CD4-positive, alpha-beta T cell treated with Interleukin-17A for 4 hours (primary cell): ENCODE measurements around the gene TEAD1.

Experiments
- DNase-seq: peaks from one replicate; pipeline ENCODE4 v3.0.0-alpha.2; 2020; ENCODE audit warnings: mixed read lengths

TEAD1 gene

DNA sequence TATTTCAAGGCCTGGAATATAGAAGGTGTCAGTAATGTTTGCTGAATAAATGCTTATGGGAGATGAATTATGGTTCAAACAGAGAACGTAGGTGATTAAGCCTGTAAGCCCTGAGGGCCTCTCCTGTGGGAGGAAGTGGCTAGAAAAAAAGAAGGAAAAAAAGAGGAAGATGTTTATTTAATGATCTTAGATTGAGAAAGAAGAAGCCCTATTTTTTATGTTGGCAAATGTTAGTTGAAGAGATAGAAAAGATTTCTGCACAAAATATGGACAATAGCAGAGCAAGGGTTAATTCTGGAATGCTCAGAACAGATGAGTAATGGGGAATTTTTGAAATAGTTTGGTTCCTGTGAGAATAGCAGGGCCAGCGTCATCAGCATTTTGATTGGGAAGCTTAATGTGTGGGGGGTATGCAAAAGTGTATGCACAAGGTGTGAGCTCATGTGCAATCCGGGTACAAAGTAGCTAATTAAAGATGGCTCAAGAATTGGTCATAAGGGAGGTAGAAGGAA lies 95.7 kb downstream of the TEAD1 start:
- no peak for DNase-seq

DNA sequence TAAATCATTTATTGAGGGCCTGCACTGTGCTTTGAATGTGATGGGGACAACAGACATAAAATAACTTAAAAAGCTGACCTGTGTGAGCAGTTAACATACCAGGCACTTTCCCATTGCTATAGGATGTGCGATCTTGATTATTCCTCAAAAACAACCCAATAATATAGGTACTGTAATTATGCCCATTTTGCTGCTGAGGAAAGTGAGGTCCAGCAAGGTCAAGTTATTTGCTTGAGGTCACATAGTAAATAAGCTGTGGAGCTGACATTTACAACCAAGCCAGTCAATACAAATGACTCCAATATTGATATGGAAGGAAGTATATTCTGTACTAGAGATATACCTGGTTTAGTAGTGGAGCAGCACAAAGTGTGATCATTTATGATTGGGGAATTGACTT lies 96.2 kb downstream of the TEAD1 start:
- DNase-seq: no peak

DNA sequence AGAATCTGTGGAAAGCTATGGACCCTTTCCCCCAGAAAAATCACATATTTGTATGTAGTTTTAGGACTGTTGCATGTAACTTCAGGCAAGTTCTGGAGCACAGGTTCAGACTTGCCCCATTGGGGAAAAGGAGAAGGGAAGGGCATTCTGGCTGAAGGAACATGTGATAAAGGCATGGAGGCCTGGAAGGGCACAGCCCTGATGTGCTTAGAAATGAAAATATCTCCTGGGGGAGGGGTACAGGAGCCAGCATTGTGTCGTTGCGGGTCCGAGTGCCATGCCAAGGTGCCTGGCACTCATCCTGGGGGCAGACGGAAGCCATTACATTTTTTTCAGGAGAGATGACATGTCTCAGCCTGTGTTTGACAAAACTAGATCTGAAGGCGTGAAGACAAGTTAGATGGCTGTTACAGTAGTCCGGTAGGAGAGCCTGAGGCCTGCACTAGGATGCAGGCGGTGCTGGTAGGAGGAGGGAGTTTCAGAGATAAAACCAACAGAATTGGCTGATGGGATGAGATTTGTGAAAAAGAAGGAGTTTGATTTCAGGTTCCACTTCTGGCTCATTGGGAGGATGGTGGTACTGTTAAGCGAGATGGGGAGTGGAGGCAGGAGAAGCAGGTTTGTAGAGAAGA lies 96.9 kb downstream of the TEAD1 start:
- no peak for DNase-seq

DNA sequence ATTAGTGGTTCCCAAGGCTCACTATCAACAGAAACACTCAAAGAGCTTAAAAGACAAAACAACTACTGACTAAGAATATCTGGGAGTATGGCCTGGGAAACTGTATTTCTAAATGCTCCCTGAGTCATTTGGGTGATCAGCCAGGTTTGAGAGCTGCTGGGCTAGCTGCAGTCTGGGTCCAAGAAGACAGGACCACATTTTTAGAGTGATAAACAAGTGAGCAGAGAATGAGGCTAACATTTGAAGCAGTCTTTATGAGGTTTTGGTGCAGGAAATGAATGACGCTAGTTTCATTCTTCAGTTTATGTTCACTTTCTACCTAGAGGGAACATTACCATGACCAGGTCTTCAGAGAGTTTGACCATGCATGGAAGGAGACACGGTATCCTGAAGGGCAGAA lies 97.7 kb downstream of the TEAD1 start:
- DNase-seq: no peak

DNA sequence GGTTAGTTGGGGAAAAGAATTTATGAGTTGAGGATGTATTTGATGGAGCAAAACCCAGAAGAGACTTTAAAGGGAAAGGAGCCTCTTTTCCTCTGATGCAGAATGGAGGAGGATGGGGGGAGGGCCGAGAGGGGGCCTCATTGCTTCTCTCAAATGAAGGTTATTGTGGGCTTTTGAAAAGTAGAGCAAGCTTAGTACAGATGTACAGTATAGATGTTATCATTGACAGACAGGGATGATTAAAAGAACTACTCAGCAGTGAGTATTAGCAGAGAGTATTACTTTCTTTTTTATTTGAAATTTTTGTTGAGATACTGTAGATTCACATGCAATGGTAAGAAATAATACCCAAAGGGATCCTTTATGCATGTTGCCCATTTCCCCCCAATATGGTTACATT lies 98.1 kb downstream of the TEAD1 start:
- DNase-seq: no peak

DNA sequence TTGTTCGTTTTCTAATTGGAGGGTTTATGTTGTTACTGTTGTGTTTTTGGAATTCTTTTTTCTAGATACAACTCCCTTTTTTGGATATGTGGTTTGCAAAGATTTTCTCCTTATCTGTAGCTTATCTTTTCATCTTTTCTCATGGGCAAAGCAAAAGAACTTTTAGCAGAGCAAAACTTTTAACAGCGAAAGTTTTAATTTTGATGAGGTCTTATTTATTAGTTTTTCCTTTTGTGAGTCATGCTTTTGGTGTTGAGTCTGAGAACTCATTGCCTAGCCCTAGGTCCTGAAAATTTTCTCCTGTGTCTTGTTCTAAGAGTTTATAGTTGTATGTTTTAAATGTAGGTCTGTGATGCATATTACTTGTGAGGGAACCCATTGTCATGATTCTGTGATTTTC lies 99.4 kb downstream of the TEAD1 start:
- no peak for DNase-seq

DNA sequence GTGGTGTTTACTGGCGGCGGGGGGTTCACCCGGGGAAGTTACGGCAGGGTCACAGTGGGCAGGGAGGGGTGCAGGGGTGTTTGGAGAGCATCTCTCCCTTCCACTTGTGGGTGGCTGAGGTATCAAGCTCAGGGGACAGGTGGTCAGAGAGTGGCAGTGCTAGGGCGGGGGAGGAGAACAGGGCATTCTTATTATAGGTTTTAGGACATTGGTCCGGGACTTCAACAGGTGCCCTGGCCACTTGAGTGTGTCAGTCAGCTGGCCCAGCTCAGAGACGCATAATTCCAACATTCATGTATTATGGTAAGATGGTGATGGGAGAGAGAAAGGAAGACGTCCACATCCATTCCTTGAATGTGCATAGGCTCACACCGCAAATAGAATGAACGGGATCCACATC lies 101.7 kb downstream of the TEAD1 start:
- DNase-seq: no peak

DNA sequence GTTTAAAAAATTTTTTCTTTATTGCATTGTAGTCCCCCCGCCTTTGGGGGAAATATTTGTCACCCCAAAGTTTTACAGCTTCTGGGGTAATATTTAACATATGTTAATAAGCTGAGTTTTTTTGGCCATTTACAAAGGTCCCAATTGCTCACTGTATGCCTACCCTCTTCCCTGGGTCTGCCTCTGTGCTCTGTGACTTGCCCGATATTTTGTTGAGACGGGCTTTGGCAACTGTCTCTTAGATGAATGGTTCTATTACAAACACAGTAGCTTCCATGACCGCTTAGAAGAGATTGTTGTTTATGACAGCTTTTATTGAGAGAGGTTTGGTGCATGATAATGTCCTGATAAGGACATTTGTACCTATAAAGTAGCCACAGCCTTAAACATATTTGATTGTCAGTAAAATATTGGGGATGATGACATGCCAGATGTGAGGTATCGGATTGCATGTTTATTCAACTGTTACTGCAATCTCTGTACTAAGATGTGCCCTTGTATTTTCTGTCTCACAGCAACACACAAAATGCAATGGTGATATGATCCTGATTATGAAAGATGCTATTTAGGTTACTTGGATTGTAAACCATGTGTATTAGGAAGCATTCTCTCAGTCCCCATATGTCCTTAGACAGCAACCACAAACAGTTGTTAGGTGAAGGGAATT lies 103.1 kb downstream of the TEAD1 start:
- DNase-seq: no peak

DNA sequence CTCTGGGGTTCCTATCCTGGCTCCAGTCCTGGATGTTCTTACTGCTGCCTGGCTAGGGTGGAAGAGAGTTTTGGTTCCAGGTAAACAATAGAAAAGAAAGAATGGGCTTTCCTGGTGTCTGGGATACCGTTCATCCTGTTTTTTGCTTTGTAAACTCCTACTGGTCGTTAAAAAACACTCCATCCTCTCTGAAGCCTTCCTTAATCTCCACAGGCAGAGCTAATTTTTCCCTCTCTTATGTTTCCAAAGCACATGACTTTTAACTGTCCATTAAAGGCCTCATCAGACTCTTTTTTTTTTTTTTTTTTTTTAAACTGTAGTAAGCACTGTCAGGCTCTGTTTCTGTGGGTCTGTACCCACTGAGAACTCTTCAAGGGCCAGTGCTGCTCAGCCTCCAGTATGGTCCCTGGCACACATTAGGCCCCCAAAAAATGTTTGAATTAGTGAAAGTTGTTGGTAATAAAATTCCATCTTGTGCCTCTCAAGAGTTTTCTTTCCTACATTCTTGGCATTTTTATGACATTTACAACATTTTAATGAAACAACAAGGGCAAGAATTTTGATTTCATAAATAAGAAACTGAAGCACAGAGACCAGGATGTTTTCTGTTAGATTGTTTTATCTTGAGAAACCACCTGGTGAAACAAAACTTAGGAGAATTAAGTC lies 104.2 kb downstream of the TEAD1 start:
- DNase-seq: no peak

DNA sequence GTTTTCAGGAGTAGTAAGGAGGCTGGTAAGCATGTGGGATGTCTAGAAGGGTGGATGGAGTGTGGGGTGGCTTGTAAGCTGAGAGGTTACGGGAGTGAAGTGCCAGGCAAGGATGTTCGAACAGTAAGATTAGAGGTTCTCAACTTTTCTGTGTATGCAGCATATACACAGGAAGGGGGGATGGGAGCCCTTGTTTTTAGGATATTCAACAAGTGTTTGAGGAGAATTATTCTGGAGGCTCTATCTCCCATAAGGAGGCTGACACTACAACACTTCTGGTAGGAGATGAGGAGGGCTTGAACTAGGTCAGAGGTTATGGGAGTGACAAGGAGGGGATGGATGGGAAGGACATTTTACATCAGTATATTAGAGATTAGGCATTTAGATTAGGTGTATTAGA lies 109.5 kb downstream of the TEAD1 start:
- no peak for DNase-seq

DNA sequence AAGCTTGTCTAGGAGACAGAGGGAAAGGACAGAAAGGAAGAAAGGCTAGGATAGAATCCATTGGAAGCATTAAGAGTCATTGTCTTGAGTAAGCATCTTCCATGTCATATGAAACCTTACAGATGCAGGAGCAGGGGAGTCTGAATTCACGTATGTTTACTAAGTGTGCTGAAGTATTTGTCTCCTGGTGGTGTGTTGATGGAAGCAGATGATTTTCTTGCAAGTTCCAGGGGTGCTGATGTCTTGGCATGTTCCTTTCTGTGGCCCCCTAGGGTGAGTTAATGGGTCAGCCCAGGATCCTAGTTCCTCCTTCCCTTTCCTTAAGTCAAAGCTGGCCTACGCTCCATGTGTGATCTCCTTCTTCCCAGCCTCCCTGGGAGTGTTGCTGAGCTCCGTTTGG lies 110.2 kb downstream of the TEAD1 start:
- no peak for DNase-seq

DNA sequence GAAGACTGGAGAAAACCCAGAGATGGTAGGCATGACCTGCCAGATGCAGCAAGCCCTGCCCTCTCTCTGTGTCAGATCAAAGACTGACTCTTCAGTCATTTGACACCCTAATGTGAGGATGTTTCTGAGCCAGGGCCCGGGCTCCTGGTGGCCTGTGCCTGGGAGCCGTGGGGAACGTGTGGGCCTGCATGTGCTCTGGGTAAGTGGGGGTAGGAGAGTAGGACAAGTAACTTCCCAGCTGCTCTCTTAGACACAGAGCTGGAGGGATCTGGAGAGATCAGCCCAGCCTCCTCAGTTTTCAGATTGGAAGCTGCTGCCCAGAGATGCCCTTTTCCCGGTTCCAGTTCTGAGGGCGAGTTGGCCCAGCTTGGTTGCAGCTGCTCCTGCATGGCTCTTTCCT lies 110.8 kb downstream of the TEAD1 start:
- no peak for DNase-seq

DNA sequence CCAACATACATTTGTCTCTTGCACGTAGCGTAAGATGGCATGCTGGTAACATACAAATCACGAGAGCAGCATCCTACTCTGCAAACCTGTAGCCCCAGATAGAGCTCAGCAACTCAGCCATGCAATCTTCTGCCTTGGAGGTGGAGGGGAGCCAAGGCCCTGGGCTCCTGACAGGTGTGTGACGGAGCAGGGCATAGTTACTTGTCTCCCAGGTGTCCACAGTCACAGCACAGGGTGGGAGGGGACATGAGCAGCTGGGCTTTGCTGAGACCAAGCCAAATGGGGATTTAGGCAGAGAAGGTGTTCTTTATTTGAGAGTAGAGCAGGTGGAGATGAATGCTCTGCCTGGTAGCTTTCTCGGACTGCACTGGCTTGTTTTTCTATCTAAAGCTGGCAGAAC lies 111.7 kb downstream of the TEAD1 start:
- no peak for DNase-seq

DNA sequence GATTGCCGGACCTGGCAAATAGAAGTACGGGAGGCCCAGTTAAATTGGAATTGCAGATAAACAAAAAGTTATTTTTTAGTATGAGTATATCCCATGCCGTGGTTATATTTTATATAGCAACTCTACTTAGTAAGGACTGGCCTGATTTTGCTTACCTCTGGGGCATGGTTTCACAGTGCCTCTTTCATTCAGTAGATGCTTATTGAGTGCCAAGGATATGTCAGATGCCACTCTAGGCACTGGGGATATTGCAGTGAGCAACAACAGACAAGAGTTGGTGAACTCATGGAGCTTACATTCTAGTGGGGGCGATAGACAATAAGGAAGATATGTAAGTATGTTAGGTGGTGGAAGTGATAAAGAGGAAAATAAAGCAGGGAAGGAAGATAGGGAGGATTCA lies 112.2 kb downstream of the TEAD1 start:
- DNase-seq: no peak

DNA sequence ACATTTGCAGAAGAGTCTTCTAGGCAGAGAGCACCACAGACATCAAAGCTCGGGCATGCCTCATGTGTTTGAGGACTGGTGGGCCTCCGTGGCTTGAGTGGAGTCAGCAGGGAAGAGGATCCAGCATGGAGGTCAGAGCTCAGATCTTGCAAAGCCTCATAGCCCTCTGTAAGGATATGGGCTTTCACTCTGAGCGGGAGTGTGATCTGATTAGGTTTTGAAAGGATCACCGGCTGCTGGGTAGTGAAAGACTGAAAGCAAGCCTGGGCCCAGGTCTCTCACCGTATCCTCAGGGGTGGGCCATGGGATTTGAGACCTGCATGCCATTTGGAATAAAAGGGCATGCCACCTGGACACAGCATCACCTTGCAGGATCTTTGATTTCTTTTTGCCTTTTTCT lies 112.7 kb downstream of the TEAD1 start:
- no peak for DNase-seq

DNA sequence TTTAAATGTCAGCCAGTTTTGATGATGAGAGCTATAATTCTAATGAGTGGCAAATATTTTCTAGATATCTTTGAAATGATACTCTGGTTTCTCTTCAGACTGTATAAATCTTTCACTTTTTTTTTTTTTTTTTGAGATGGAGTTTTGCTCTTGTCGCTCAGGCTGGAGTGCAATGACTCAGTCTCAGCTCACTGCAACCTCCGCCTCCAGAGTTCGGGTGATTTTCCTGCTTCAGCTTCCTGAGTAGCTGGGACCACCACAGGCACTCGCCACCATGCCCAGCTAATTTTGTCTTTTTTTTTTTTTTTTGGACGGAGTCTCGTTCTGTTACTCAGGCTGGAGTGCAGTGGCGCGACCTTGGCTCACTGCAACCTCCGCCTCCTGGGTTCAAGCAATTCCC lies 113.6 kb downstream of the TEAD1 start:
- no peak for DNase-seq

DNA sequence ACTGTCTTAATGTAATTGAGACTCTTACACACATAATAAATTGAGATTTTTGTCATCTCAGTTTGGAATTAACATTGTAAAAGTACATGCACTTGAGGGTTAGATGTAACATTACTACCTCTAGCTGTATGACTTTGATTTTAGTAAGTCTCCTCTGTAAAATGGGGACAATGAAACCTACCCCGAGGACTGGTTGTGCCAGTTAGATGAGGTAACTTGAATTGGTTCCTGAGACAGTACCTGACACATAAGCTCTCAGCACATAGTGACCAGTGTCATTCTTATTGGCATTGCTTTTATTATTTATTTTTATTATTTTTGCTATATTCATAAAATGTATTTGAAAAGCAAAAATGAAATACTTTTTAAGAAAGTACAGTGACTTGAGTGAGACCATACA lies 114.8 kb downstream of the TEAD1 start:
- no peak for DNase-seq

DNA sequence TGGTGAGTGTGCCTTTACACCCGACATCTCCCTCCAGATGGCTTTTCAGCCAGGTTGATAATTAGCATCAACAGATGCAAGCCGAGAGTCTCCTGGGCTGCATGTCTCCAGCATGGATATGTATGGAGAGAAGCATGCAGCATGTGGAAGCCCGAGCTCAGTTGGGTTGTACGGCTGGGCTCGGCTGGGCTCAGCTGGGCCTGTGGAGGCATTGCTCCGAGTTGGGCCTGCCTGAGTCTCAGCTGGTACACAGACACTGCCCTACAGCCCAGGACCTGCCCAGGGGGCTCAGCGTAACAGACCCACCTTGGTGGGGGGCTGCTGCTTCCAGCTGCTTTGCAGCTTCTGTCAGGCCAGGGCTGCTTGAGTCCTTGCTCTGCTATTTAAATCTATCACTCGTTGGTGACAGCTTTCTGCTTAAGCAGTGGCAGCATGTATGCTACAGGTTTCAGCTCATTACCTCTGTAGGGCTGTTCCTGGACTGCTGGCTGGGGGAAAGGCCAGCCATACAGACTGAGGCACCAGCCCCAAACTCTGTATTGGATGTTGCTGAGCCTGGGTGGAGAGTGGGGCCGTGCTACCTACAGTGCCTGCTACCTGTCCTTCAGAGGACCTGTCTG lies 115.5 kb downstream of the TEAD1 start:
- no peak for DNase-seq

DNA sequence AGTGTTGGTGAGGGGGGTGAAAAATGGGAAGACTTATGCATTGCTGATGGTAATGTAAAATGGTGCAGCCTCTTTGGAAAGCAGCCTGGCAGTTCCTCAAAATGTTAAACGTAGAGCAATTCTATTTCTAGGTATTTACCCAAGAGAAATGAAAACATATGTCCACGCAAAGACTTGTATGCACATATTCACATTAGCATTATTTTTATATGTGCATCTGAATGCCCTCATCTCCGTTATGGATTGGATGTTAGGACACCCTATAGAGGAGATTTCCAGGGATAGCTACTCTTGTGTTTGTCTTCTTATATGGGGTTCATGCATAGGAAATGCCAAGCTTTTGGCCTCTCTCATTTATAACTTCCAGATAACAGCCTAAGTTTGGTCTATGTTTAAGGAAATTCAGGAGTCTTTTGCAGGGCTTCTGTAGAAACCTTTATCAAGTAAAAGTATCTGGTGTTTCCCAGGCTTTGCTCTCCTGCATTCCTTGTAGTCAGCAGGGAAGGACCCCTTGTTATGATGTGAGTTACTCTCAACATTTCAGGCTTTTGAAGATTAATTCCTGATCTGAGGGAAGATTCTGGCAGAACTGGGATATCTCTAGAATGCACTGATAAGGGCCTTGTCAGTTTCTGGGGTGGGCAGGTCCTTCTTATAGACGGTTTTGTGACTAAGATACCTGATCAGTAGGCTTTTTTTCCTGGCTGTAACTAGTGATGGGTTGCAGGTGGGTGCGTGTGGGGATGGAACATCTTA lies 116.8 kb downstream of the TEAD1 start:
- no peak for DNase-seq

DNA sequence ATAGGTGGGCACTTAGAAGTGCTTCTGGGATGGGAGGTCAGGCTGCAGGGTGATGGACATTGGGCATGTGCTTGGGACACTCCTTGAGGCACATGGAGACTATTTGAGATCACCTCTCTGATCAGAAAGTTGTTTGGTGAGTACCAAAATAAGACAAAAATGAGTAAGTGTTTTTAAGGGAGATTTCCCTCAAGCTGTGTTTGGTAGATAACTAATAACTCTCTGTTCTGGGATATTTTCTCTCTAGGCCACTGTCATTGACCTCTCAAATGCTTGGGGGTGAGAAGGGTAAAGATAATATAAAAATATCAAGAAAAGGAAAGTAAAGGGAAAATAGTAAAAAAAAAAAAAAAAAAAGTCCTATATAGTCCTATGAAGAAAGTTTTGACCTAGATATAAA lies 117.8 kb downstream of the TEAD1 start:
- no peak for DNase-seq

DNA sequence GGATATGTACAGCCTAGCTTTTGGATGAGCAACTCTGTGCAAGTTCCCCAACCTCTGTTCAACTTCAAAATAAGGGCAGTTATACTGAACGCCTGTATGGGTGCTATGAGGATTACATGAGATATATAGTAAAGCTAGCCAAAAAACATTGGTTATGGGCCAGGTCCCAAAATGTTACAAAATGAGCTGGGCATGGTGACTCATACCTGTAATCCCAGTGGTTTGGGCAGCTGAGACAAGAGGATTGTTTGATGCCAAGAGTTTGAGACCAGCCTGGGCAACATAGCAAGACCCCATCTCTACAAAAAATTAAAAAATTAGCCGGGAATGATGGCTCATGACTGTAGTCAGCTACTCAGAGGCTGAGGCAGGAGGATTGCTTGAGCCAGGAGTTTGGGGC lies 118.4 kb downstream of the TEAD1 start:
- no peak for DNase-seq

DNA sequence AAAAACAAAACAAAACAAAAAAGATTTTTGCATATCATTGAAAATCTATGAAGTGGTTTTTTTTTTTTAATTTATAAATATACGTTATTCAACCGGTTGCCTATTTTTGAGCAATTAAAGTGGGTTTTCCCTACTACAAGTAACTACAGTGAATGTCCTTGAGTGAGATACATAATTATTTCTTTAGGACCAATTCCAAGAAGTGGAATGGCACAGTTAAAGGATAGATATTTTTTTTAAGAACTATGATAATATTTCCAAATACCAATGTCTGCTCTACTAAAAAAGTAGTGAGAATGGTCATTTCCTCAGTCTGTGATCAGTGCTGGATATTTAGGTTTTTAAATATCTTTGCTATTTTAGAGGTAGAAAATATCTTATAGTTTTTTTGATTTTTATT lies 118.8 kb downstream of the TEAD1 start:
- no peak for DNase-seq

DNA sequence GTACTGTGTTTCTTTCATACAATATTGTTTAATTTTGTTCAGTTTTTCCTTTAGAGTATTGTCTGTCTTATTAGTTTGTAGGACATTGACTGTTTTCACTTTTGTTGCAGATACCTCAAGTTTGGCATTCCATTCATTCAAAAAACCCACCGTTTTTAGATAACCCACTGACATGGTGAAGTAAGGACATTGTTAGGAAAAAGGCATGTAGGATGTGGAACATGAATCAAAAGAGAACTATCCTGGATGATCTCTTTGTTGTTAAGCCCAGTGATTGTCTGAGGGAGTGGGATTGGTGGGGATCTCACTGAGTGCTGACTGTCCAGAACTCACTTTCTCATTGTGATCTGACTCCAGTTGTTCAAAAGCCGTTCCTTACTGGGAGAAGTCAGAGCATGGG lies 119.3 kb downstream of the TEAD1 start:
- DNase-seq: no peak
